Gastroesophageal sphincter (tissue), 3 donors: ENCODE data around the gene DHRS13.

ENCODE experiments used
- CTCF ChIP-seq, 4 experiments: fragments of 200-600 bp in 2 of 4; fragments of 450-650 bp in 2 of 4; sonication (generic) in 1 of 4; IDR thresholded peaks; one replicate each; pipeline ENCODE4 v1.5.1; 2017 to 2019; ENCODE audit warnings: antibody characterized with exemption in 4 of 4, mild to moderate bottlenecking in 2 of 4, moderate library complexity in 2 of 4
- EP300 ChIP-seq: sonication (generic); formaldehyde crosslinking; IDR thresholded peaks from one replicate; pipeline ENCODE4 v1.6.1; 2017; ENCODE audit warnings: antibody characterized with exemption, mild to moderate bottlenecking
- POLR2AphosphoS5 ChIP-seq: sonication (generic); formaldehyde crosslinking; IDR thresholded peaks from one replicate; pipeline ENCODE4 v1.6.1; 2017; ENCODE audit warnings: antibody characterized with exemption

GRCh38 chr17:28951991-28952975 lies 49.4 kb upstream of the DHRS13 start:
- peak; percentile 77 for TF ChIP-seq POLR2AphosphoS5
- TF ChIP-seq EP300: no peak
- peak in 1 of 4 experiments; percentile 9 for TF ChIP-seq CTCF (IDR thresholded peaks at IDR 0.05)
